GM12872 (cell line): ENCODE measurements around the gene RDH11.

ENCODE experiments used
- CTCF ChIP-seq: IDR thresholded peaks from 3 replicates; pipeline ENCODE4 v1.5.1; 2011; ENCODE audit warnings: low read depth, mild to moderate bottlenecking, low read length, moderate library complexity; ENCODE audit not compliant: insufficient read depth

The RDH11 gene

GRCh38 chr14:67729072-67729885 lies 33.7 kb upstream of the RDH11 start:
- TF ChIP-seq CTCF: no peak

- no peak for TF ChIP-seq CTCF
These were observed 32.7 kb upstream of the RDH11 start for GRCh38 chr14:67728258-67728657.

- TF ChIP-seq CTCF: no peak
These were observed 31.8 kb upstream of the RDH11 start for GRCh38 chr14:67727361-67727760.

- TF ChIP-seq CTCF: no peak
These were observed 29.6 kb upstream of the RDH11 start for GRCh38 chr14:67725171-67725570.

GRCh38 chr14:67722293-67722692 lies 26.7 kb upstream of the RDH11 start:
- no peak for TF ChIP-seq CTCF

- TF ChIP-seq CTCF: no peak
These were observed 26.3 kb upstream of the RDH11 start for GRCh38 chr14:67721875-67722274.

GRCh38 chr14:67719866-67720265 lies 24.3 kb upstream of the RDH11 start:
- no peak for TF ChIP-seq CTCF
